NCI-H2029 treated with DMSO at 0.1 percent for 48 hours (cell line): ENCODE results near the gene TCF19.

Experiments
- DNase-seq: peaks from one replicate; lab custom pipeline; 2025; lab: John Stamatoyannopoulos, UW

The TCF19 gene

GRCh38 chr6:31210123-31210522 is 51.7 kb downstream of the TCF19 start:
- DNase-seq = no peak

DNA sequence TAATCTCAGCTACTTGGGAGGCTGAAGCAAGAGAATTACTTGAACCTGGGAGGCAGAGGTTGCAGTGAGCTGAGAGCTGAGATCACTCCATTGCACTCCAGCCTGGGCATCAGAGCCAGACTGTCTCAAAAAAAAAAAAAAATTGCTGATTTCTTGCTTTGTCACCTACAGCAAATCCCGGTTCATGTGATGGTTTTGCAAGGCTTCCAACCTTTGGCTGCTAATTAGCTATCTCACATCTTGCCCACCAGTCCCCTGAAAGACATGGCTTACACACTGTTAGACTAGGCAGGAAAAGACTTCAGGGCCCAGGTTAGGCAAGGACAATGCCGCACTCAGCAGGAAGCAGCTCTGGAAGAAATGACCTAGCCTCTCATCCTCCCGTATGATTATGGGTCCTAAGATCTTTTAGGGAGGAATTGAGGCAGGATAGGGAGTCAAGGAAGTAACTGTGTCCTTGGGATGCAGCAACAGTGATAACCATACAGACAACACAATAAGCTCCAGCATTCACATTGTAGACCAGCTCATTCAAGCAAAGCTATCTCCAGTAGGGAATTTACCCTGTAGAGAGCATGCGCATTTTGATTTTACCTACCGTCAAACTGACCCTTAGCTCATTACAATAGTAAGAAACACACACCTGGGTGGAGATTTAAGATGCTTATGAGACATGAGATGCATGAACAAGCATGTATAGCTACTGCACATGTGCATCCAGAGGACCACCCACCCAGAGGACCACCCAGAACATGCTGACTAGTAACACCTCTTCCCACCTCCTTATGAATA is 52.5 kb downstream of the TCF19 start:
- no peak for DNase-seq
